Peyer's patch (tissue), 4 donors: ENCODE data around the gene SHC3.

ENCODE experiments used
- POLR2A ChIP-seq, 2 donors: fragments of 450-650 bp; IDR thresholded peaks; one replicate each; pipeline ENCODE4 v1.5.1; 2017; ENCODE audit warnings: antibody characterized with exemption in 2 of 2, mild to moderate bottlenecking in 2 of 2, moderate library complexity in 2 of 2
- TF ChIP-seq, protein P1 (sequence below), 6 experiments: fragments of 450-650 bp in 4 of 6; fragments of 200-600 bp in 2 of 6; sonication (generic) in 1 of 6; IDR thresholded peaks; one replicate each; pipeline ENCODE4 v1.5.1; 2017 to 2019; ENCODE audit warnings: antibody characterized with exemption in 6 of 6, mild to moderate bottlenecking in 3 of 6, moderate library complexity in 1 of 6

- TF ChIP-seq, protein P1, sequence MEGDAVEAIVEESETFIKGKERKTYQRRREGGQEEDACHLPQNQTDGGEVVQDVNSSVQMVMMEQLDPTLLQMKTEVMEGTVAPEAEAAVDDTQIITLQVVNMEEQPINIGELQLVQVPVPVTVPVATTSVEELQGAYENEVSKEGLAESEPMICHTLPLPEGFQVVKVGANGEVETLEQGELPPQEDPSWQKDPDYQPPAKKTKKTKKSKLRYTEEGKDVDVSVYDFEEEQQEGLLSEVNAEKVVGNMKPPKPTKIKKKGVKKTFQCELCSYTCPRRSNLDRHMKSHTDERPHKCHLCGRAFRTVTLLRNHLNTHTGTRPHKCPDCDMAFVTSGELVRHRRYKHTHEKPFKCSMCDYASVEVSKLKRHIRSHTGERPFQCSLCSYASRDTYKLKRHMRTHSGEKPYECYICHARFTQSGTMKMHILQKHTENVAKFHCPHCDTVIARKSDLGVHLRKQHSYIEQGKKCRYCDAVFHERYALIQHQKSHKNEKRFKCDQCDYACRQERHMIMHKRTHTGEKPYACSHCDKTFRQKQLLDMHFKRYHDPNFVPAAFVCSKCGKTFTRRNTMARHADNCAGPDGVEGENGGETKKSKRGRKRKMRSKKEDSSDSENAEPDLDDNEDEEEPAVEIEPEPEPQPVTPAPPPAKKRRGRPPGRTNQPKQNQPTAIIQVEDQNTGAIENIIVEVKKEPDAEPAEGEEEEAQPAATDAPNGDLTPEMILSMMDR (IDR thresholded peaks at IDR 0.05) = no peak
- no peak for TF ChIP-seq POLR2A (IDR thresholded peaks at IDR 0.05)
Observed at GRCh38 chr9:89006996-89007967, 171.3 kb downstream of the SHC3 start.
